ENCODE data around the gene THOP1.

Gene THOP1

DNA sequence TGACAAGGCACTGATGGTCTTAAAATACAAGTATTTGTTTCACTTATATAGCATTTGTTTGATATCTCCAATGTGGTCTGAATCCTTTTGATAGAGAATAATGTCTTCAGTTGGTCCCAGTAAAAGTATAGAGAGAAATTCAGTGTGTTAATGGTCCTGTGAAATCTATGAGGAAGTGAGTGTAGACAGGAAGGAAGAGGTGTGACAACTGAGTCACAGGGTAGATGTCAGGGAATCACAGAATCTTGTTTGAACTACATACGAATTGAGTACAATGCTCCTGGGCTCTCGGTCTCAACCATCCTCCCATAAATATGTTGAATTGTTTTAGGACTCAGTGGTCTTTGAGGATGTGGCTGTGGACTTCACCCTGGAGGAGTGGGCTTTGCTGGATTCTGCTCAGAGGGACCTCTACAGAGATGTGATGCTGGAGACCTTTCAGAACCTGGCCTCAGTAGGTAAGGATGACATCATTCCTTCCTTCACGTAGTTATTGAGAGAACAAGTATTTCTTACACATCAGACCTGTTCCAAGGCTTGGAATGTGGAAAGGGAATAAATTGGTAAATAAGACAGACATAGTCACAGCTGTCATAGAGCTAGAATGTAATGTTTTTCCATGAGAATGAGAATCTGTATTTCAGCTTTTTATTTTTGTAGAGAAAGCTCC is 65.1 kb downstream of the THOP1 start:
- peaks cover 16% of the 10 kb centered on the region for H3K4me1 Mint-ChIP-seq
- TF ChIP-seq, protein P1, sequence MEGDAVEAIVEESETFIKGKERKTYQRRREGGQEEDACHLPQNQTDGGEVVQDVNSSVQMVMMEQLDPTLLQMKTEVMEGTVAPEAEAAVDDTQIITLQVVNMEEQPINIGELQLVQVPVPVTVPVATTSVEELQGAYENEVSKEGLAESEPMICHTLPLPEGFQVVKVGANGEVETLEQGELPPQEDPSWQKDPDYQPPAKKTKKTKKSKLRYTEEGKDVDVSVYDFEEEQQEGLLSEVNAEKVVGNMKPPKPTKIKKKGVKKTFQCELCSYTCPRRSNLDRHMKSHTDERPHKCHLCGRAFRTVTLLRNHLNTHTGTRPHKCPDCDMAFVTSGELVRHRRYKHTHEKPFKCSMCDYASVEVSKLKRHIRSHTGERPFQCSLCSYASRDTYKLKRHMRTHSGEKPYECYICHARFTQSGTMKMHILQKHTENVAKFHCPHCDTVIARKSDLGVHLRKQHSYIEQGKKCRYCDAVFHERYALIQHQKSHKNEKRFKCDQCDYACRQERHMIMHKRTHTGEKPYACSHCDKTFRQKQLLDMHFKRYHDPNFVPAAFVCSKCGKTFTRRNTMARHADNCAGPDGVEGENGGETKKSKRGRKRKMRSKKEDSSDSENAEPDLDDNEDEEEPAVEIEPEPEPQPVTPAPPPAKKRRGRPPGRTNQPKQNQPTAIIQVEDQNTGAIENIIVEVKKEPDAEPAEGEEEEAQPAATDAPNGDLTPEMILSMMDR (IDR thresholded peaks at IDR 0.05; ENCODE audit: unreplicated experiment in 3 of 3), result no peak
- H3K36me3 Mint-ChIP-seq (ENCODE audit: low read depth), result peaks cover 97% of the 10 kb centered on the region
- no peak overlapping the region for H3K27ac Mint-ChIP-seq
- H3K9me3 Mint-ChIP-seq, result peaks cover 74% of the 10 kb centered on the region
- H3K4me3 Mint-ChIP-seq, result no peak overlapping the region
- H3K27me3 Mint-ChIP-seq (ENCODE audit: low read depth), result no peaks in the 10 kb centered on the region

DNA sequence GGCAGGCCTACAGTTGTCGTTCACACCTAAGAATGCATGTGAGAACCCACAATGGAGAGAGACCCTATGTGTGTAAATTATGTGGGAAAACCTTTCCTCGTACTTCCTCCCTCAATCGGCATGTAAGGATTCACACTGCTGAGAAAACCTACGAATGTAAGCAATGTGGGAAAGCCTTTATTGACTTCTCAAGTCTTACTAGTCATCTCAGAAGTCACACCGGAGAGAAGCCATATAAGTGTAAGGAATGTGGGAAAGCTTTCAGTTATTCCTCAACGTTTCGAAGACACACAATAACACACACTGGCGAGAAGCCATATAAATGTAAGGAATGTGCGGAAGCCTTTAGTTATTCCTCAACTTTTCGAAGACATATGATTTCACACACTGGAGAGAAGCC is 67.3 kb downstream of the THOP1 start:
- H3K27me3 Mint-ChIP-seq (ENCODE audit: low read depth), result no peaks in the 10 kb centered on the region
- TF ChIP-seq, protein P1 (IDR thresholded peaks at IDR 0.05; ENCODE audit: unreplicated experiment in 3 of 3), result no peak
- peaks cover 77% of the 10 kb centered on the region for H3K9me3 Mint-ChIP-seq
- no peaks in the 10 kb centered on the region for H3K4me1 Mint-ChIP-seq
- no peak overlapping the region for H3K27ac Mint-ChIP-seq
- H3K36me3 Mint-ChIP-seq (ENCODE audit: low read depth), result peaks cover 95% of the 10 kb centered on the region
- H3K4me3 Mint-ChIP-seq, result no peak overlapping the region

DNA sequence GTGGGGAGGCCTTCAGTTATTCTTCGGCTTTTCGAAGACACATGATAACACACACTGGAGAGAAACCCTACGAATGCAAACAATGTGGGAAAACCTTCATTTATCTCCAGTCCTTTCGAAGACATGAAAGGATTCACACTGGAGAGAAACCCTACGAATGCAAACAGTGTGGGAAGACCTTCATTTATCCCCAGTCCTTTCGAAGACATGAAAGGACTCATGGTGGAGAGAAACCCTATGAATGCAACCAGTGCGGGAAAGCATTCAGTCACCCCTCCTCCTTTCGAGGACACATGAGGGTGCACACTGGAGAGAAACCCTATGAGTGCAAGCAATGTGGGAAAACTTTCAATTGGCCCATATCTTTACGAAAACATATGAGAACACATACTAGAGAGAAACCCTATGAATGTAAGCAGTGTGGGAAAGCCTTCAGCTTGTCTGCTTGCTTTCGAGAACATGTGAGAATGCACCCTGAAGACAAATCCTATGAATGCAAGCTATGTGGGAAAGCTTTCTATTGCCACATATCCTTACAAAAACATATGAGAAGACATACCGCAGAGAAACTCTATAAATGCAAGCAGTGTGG is 67.8 kb downstream of the THOP1 start:
- H3K27me3 Mint-ChIP-seq (ENCODE audit: low read depth), result no peaks in the 10 kb centered on the region
- TF ChIP-seq, protein P1 (IDR thresholded peaks at IDR 0.05; ENCODE audit: unreplicated experiment in 3 of 3), result no peak
- no peak overlapping the region for H3K27ac Mint-ChIP-seq
- H3K4me1 Mint-ChIP-seq, result no peaks in the 10 kb centered on the region
- peaks cover 77% of the 10 kb centered on the region for H3K9me3 Mint-ChIP-seq
- peaks cover 96% of the 10 kb centered on the region for H3K36me3 Mint-ChIP-seq (ENCODE audit: low read depth)
- no peak overlapping the region for H3K4me3 Mint-ChIP-seq

DNA sequence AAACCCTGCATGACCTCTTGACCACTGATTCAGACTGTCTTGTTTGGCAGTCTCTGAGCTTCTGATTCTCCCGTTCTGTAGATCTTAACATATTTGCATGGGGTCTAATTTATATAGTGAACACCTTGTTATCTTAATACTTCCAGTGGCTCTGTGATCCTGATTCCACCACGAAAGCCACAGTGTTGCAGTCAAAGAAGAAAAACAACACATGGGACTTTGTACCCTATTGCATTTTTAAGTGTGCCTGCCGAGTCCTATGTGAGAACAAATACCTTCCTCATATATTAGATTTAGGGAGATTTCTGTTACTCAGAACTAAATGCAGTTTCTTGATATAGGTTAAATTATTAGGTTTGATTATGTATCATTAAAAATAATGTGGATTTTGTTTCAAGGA is 69.5 kb downstream of the THOP1 start:
- TF ChIP-seq, protein P1 (IDR thresholded peaks at IDR 0.05; ENCODE audit: unreplicated experiment in 3 of 3), result no peak
- Mint-ChIP-seq H3K9me3 (peaks cover 82% of the 10 kb centered on the region), H3K4me3 (no peak overlapping the region), H3K4me1 (no peaks in the 10 kb centered on the region), H3K27ac (no peak overlapping the region), H3K36me3 (ENCODE audit: low read depth) (peaks cover 99% of the 10 kb centered on the region), H3K27me3 (ENCODE audit: low read depth) (no peaks in the 10 kb centered on the region)

DNA sequence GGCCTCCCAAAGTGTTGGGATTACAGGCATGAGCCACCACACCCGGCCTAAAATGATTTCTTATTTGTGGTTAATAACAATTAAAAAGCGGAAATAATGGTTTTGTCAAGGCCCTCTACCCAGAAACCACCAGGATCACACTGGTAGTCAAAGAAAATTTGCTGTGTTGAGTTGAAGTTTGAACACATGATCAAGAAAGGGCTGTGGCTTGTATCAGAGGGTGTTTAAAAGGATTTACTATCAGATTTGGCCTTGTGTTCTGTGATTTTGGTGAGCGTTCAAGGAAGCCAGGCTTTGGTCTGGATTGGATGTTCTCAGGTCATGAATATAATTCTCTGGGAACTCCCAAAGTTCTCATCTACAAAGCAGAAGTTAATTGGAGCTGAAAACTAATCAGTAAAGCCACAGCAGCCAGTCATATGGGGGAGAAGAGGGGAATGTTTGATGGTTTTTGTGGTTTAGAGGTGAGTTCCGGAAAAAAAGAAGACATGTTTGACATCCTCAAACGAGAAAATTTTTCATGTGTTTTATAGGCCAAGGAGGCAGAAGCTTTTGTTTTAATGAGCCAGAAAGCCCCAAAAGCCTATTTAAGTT is 71.3 kb downstream of the THOP1 start:
- TF ChIP-seq, protein P1 (IDR thresholded peaks at IDR 0.05; ENCODE audit: unreplicated experiment in 3 of 3), result no peak
- Mint-ChIP-seq H3K9me3 (peaks cover 75% of the 10 kb centered on the region), H3K27me3 (ENCODE audit: low read depth) (no peaks in the 10 kb centered on the region), H3K4me3 (no peak overlapping the region), H3K4me1 (no peaks in the 10 kb centered on the region), H3K27ac (no peak overlapping the region), H3K36me3 (ENCODE audit: low read depth) (peaks cover 87% of the 10 kb centered on the region)

Measured in nephron (organoid).